ENCODE results near the gene TMEM184A.

DNA sequence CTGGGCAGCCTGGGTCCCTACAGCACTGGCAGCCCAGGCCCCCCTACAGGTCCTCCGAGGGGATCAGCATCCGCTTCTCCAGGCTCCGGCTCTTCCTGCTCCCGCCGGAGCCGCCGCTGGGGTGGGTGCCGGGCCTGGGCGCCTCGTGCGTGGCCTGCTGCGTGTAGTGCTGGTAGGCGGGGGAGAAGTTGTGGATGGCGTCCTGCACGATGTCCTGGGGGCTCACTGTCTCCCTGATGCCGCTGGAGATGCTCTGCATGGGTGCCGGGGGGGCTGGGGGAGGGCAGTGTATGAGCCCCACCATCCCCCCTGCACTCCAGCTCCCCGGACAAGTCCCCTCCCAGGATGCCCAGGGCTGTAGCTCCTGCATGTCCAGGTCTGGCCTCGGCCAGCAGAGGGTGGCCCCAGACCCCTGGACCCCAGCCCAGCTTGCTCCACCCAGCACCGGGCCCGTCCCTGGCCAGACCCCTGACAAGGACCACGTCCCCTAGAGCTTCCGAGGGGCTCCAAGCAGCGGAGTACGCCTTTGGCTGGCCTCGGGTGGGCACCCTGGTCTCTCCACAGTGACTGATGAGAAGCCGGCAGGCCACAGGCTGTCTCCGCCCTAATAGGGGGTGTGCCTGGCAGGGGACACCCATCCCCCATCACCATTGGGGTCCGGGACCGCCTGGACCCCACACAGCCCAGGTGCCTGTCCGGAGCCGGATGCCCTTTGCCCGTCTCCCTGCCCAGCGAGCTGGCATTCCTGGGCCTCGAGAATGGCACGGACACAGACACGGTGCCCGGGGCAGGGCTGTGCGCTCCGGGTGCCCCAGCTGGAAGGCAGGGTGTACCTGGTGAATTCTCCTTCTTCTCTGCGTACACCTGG is 8.9 kb downstream of the TMEM184A start:
- TF ChIP-seq, protein P1, sequence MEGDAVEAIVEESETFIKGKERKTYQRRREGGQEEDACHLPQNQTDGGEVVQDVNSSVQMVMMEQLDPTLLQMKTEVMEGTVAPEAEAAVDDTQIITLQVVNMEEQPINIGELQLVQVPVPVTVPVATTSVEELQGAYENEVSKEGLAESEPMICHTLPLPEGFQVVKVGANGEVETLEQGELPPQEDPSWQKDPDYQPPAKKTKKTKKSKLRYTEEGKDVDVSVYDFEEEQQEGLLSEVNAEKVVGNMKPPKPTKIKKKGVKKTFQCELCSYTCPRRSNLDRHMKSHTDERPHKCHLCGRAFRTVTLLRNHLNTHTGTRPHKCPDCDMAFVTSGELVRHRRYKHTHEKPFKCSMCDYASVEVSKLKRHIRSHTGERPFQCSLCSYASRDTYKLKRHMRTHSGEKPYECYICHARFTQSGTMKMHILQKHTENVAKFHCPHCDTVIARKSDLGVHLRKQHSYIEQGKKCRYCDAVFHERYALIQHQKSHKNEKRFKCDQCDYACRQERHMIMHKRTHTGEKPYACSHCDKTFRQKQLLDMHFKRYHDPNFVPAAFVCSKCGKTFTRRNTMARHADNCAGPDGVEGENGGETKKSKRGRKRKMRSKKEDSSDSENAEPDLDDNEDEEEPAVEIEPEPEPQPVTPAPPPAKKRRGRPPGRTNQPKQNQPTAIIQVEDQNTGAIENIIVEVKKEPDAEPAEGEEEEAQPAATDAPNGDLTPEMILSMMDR (IDR thresholded peaks at IDR 0.05; ENCODE audit: poor library complexity): no peak
- TF ChIP-seq EZH2phosphoT487 (IDR thresholded peaks at IDR 0.05; ENCODE audit: low read depth, severe bottlenecking, unreplicated experiment) (no peak), EZH2 (IDR thresholded peaks at IDR 0.05; ENCODE audit: borderline replicate concordance) (no peak)

Data from hepatocyte (in vitro differentiated cells).